GM10266 (cell line): ENCODE results near the gene LUZP1.

Source experiments
- DNase-seq: peaks from one replicate; pipeline ENCODE4 v3.0.0; 2012; ENCODE audit errors: extremely low spot score
- CTCF ChIP-seq: IDR thresholded peaks from 2 replicates; pipeline ENCODE4 v1.5.1; 2012; ENCODE audit warnings: mild to moderate bottlenecking, low read depth; ENCODE audit not compliant: control insufficient read depth, insufficient read depth; ENCODE audit errors: missing control alignments

The LUZP1 gene

GRCh38 chr1:23187637-23188036 is 19.0 kb upstream of the LUZP1 start:
- TF ChIP-seq CTCF, result no peak
- no peak for DNase-seq

- no peak for DNase-seq
These were observed 16.7 kb upstream of the LUZP1 start for GRCh38 chr1:23185381-23185780.

GRCh38 chr1:23184212-23184934 is 15.7 kb upstream of the LUZP1 start:
- peak; percentile 58 for DNase-seq
- peak; percentile 57 for TF ChIP-seq CTCF

More at GRCh38 chr1:23185381-23185780, 16.7 kb upstream of the LUZP1 start:
- TF ChIP-seq CTCF, result no peak

- DNase-seq, result no peak
- no peak for TF ChIP-seq CTCF
These were observed 11.2 kb upstream of the LUZP1 start for GRCh38 chr1:23179862-23180261.

GRCh38 chr1:23178950-23179349 is 10.3 kb upstream of the LUZP1 start:
- peak; percentile 48 for DNase-seq
- TF ChIP-seq CTCF, result no peak

- no peak for TF ChIP-seq CTCF
These were observed 9.8 kb upstream of the LUZP1 start for GRCh38 chr1:23178414-23178813.

More at GRCh38 chr1:23178414-23178813, 9.8 kb upstream of the LUZP1 start:
- no peak for DNase-seq
